GM04503 (cell line): ENCODE results near the gene TCHP.
"Not testable (repeated sequence)": the region's sequence is repeated elsewhere in the genome, so short reads cannot be mapped to it uniquely, and the experiment has no call there.

ENCODE experiments used
- DNase-seq: peaks from one replicate; pipeline ENCODE4 v3.0.0-alpha.2; 2012; ENCODE audit warnings: low read depth

TCHP gene

DNA sequence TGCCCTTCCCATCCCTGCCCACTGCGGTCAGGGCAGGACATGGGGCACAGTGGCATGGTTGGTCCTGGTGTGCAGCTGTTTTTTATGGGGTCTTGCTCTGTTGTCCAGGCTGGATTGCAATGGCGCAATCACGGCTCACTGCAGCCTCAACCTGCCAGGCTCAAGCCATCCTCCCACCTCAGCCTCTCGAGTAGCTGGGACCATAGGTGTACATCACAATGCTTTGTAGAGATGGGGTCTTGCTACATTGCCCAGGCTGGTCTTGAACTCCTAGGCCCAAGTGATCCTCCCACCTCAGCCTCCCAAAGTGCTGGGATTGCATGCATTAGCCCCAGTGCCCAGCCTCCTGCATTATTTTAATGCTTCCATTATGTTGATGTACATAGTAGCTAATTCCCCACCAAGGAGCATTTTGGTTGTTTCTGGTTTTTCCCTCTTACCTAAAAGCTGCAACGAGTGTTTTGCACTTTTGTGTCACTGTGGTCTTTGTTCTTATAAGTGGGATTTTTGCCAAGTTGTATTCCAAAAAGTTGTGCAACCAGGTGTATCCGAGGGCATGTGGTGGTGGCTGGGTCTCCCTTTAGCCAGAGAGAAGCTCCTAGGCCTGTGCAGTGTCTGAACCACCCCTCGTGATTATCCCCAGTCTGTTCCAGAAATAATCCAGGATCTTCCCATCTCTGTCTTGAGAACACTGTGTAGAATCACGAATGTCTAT is 10.3 kb downstream of the TCHP start:
- DNase-seq, result no peak

DNA sequence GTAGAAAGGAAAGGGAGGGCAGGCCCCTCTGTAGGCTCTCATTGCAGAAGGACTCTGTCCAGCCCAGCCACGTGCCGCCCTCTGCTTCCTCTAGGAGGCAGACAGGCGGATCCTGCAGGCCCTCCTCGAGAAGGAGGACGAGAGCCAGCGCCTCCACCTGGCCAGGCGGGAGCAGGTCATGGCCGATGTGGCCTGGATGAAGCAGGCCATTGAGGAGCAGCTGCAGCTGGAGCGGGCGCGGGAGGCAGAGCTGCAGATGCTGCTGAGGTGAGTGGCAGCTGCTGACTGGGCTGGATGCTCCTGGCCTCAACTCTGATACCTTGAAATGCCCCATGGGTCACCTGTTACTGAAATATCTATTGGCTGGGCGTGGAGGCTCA is 10.9 kb downstream of the TCHP start:
- DNase-seq, result no peak

DNA sequence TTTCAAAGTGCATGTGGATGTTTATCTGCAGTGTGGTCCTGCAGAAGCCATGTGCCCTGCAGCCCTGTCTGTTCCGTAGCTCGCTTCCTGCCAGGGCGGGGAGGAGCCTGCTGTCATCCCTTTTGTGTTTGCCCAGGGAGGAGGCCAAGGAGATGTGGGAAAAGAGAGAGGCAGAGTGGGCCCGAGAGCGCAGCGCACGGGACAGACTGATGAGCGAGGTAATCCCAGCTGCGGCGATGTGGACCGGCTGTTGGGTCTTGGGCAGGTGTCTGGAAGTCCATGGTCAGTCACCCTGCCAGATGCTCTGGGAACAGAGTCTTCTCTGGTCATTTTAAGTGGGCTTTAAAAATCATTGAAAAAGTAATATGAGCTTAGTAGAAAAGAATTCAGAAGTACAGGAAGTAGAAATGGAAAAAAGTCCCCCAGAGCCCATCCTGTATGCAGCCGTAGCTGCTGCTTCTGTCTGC is 12.8 kb downstream of the TCHP start:
- no peak for DNase-seq

DNA sequence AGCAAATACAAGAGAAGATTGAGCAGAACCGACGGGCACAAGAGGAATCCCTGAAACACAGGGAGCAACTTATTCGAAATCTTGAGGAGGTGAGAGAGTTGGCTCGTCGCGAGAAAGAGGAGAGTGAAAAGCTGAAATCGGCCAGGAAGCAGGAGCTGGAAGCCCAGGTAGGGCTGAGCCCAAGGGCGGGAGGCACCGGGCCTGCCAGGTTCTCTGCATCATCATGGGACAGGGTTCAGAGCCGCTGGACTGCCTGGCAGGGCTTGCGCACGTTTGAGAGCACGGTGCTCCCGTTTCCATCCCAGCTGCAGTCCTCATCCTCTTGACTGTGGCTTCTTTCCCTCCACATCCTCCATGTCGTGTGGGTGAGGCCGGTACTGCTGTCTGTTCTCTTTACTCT is 14.4 kb downstream of the TCHP start:
- DNase-seq, result no peak

DNA sequence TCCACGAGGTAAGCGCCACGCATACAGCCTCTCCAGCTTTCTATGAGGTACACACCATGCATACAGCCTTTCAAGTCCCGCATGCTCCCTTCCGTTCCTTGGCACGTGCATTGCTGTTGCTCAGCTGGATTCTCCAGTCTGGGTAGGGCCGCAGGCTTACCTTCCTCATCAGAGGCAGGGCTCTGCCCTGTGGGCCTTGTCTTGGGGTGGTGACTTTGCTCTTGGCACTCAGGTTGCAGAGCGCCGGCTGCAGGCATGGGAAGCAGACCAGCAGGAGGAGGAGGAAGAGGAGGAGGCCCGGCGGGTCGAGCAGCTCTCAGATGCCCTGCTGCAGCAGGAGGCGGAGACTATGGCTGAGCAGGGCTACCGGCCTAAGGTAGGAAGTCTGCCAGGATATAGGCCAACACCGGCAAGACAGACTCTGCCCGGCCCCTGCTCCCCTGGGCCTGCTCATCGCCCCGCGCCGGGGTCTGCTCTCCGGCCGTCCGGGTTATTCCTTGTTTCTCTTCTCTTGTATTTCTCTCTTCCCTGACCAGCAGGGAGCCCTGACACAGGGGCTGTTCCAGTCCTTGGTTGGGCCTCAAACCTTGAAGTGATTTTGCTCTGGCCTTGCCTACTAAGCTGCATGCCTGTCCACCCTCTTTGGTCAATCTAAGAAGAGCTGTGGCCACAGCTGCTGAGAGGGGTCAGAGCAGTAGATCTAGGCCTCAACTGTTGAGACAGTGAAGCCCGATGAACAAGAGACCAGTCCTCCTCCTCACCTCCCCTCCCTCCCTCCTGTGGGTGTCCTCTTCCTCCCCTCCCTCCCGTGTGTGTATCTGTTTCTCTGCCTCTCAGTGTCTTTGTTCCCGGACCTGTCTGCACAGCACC is 15.3 kb downstream of the TCHP start:
- no peak for DNase-seq

DNA sequence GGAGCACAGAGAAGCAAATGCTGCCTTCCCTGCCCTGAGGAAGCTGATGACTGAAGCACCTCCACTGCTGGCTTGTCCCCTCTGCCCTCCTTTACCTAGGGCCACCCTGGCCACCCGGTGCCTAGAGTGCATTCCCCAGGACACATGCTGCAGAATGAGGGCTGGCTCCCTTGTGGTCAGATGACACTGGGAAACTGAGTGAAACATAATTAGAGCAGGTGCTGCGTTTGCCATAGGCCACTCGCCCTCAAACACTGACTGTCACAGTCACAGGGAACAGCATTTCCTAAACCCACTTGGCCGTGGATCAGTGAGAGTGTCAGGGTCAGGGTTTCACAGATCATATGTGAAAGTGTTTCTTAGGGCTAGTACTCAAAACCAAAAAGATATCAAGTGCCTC is 16.0 kb downstream of the TCHP start:
- DNase-seq, result no peak

DNA sequence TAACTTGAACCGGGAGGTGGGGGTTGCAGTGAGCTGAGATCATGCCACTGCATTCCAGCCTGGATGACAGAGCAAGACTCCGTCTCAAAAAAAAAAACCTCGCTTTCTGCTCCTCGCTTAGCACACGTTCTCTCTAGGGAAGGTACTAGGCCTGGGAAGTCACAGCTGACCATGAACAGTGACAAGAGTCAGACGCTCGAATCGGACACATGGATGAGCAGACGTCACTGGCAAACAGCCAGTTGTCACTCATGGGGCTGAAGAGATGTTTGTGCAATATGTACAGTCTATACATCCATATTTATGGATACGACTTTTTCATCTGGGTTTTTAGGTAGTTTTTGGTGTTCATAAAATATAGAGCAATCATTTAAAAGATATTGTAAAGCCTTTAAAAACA is 19.4 kb downstream of the TCHP start:
- DNase-seq, result no peak

DNA sequence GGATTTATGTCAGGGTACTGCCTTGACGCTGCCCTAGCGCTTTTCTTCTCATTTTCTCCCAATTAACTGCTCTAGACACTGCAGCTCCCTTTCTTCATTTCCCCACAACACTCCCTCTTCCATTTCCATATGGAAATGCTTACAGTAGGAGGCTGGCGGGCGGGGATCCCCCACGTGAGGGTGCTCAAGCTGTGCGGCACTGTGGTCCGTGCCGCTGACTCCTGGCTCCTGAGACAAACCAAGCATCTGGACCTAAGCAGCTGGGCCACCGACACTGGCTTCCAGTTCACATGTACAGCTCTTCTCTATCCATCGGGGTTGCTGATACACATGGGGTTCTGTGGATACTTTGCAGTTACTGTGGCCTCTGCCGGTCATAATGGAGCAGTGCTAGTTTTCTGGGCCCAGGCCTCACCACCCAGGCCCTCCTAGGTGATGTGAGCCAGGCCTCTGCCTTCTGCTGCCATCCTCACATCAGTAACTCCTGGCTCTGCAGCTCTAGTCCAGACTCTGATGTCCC is 20.2 kb downstream of the TCHP start:
- no peak for DNase-seq

DNA sequence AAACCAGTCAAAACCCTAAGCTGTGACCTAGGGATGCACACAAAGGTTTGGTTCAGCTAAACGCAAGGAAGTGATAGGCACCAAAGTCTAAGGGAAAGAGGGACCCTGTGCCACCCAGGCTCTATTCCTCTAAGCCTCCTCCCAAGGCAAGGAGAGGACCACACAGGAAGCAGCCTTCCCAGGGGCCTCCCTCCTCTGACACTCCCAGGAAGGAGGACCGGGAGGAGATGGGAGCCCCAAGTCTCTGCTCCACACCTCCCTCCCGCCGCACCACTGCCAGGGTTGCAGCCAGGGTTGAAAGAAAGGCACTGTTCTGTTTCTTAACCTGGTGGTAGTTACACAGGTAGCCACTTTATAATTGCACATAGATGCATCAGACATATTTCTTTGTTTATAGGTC is 21.9 kb downstream of the TCHP start:
- DNase-seq, result no peak

DNA sequence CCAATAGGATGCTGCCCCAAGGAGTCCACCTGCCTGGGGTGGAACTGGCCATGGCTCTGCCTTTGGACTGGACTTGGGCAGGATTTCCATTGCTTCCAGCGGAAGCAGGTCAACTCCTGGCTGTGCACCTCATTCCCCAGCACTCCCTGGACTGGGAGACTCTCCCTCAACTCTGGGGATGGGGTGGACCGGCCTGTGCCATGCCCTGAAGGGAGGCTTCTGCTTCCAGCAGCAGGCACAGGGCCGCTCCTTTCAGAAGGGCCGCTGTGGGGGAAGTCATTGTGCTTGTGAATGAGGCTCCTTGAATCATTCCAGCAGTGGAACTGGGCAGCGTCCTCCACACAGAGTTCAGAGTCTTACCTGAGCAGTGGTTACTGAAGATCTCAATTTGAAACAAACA is 23.0 kb downstream of the TCHP start:
- DNase-seq, result no peak

DNA sequence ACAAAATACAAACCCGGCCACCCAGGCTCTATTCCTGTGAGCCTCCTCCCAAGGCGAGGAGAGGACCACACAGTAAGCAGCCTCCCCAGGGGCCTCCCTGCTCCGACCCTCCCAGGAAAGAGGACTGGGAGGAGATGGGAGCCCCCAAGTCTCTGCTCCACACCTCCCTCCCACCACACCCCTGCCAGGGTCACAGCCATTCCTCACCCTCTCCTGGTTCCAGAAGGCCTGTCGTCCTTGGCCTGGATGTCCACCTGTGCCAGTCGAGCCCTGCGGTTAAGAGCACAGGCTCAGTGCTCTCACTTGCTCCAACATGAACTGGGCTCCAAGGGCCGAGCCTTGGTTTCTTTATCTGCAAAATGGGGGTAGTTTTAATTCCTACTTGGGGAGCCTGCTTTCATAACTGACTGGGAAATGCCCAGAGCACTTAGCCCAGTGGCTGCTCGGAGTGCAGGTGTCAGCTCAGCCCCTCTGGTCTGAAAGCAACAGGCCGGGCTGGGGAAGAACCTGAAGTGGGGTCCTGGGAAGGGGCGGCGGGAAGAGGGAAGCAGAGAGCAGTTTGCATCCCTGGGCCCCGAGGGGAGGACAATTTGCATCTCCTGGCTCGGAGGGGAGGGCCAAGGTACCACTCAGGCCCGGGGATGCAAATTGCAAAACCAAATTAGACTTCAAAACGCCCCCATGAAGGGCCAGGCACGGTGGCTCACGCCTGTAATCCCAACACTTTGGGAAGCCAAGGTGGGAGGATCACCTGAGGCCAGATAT is 23.6 kb downstream of the TCHP start:
- no peak for DNase-seq

DNA sequence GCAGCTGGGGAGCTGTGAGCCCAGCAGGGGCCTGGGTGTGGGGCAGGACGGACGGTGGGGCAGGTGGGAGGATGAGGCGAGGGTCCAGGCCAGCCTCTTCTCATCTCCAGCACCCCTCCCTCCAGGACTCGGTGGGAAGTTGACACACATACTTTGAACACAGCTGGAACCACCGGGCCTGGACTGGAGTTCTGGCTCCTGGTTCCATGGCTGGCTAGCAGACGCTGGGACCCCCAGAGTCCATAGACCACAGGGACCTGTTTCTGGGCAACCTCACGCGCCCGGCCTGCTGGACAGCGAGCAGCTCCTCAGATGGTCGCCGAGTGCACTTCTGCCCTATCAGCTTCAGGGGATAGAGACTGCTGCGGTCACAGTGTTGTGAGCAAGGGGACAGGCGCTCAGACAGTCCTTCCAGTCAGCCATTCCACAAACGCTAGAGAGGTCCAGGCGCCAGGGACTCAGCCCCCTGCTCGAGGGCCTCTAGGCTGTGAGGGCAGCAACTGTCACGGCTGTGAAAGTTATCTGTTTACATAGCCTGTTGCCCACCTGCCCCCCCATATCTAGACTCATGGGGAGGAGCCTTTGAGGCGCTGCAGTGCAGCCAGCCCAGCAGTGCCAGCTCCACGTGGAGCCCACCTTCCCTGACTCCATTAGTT is 25.2 kb downstream of the TCHP start:
- DNase-seq, result no peak

DNA sequence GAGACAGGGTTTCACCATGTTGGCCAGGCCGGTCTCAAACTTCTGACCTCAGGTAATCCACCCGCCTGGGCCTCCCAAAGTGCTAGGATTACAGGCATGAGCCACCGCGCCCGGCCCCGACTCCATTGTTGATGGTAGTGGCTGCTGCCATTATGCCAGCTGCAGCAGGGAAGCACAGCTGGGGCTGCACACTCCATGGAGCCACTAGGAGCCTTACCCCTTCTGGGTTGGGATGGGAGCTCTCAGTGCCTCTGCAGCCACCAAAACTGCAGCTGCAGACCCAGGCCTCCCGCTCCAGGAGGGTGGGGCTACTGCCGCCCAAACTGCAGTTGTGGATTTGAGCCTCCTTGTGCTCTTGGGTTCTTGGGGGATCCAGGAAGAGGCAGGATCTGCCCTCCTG is 25.9 kb downstream of the TCHP start:
- no peak for DNase-seq

DNA sequence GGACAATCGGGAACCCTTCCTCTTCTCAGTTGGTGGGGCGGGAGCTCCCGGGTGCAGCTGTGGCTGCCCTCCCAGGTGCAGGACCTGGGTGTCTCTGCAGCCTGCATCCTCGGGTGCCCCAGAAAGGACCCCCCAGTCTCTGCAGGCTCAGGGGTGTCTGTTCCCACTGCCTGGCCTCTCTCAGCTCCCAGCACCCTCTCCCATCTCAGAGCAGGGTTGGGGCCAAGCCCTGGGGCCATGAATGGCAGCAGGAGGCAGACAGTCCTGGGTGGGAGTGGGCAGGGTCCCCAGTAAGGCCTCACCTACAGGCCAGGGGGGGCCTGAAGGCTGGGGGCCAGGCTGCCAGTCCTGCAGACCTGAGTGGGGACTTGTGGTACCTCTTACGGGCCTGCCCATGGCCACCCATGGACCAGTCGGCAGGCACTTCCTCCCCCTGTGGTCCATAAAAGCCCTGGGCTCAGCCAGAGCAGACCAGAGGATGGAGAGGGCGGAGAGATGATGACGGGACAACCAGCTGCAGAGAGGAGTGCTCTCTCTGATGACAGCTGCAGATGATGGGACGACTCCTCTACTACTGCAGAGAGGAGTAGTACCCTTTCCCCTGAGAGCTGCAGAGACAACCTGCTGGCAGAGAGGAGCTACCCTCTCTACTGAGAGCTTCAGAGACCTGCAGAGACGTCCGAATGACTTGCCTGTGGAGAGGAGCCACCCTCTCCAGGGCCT is 26.6 kb downstream of the TCHP start:
- no peak for DNase-seq

DNA sequence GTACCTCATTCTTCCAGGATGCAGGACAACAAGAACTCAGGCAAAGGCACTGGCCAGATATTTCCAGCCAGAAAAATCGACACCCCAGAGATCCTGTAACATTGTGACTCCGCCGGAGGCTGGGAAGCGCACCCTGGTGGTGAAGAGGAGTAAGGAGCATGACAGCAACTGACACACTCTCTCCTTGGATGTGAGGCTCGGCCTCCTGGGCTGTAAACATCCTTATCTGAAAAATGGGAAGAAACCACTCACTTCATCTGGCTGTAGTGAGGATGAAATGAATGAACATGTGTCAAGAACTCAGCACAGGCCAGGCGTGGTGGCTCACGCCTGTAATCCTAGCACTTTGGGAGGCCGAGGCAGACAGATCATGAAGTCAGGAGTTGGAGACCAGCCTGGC is 27.5 kb downstream of the TCHP start:
- no peak for DNase-seq

DNA sequence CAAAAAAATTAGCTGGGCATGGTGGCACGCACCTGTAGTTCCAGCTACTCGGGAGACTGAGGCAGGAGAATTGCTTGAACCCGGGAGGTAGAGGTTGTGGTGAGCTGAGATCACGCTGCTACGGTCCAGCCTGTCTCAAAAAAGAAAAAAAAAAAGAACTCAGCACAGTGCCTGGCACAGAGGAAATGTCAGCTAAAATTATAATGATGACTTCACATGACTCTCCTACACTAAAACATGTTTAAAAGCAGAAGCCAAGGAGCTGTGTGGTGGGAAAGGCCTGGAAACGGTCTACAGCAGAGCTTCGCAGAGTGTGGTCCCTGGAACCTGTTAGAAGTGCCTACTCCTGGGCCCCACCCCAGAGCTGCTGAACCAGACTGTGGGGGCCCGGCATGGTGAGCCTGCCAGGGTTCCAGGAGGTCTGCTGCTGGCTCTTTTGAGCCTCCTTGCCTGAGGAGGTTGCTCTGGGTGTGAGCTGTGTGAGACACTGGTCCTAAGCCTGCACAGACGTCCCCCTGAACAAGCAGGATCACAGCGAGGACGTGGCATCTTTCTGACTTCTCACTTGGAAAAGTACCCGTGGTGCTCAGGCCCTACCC is 28.1 kb downstream of the TCHP start:
- no peak for DNase-seq

DNA sequence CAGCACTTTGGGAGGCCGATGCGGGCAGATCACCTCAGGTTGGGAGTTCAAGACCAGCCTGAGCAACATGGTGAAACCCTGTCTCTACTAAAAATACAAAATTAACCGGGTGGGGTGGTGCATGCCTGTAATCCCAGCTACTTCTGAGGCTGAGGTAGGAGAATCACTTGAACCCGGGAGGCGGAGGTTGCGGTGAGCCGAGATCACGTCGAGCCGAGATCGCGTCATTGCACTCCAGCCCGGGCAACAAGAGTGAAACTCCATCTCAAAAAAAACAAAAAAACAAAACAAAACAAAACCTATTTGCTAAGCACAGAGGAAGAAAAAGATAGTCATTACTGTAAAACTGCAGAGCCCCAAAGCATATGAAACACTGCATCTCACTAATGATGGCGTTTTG is 29.3 kb downstream of the TCHP start:
- not testable (repeated sequence) for DNase-seq

DNA sequence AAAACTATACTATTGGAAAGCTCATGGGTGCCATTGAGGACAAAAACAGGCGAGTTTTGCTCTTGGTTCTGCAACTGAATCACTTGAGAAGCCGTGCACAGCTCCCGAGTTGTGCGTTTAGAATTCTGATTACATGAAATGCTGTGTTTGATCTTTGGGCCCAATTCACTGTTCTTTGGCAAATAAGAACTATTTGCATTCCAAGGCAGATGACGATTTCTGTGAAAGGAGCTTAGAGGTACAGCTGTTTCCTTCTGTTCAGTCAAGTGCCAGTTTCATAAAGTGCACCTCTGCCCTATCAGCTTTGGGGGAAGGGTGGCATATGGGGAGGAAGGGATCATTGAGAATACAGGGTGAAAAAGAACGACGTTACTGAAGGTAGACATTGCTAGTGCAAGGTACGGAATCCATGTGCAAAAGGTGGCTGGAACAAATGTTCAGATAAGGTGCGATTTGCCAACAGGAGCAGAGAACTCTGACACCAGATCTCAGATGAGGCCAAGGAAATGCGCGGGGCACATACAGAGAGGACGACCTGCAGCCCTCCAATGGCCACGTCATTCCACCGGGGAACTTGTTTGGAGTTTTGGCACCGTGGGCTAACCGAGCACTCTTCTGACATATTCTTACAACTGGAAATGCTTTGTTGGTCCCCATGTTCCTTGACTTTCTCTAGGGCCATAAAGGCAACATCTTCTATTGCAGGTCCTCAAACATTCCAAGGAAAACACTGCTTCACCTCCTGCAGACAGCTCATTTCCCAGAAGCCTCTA is 30.1 kb downstream of the TCHP start:
- DNase-seq, result no peak

DNA sequence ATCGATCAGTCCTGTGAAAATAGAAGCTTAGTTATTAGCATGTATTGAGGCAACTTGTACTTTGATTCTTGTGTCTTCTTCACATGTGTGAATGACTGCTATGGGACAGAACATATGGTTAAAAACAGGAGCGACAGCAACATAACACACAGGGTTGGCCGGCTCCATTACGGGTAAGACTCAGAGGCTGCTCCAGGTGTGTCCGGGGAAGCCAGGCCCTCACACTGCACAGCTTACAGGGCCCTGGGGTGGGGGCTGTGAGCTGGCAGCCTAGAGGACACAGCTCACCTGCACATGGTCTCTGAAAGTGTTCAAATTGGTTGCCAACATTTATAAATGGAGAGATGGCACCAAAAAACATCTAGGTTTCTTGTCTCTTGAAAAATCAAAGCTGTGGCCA is 31.1 kb downstream of the TCHP start:
- DNase-seq, result no peak

DNA sequence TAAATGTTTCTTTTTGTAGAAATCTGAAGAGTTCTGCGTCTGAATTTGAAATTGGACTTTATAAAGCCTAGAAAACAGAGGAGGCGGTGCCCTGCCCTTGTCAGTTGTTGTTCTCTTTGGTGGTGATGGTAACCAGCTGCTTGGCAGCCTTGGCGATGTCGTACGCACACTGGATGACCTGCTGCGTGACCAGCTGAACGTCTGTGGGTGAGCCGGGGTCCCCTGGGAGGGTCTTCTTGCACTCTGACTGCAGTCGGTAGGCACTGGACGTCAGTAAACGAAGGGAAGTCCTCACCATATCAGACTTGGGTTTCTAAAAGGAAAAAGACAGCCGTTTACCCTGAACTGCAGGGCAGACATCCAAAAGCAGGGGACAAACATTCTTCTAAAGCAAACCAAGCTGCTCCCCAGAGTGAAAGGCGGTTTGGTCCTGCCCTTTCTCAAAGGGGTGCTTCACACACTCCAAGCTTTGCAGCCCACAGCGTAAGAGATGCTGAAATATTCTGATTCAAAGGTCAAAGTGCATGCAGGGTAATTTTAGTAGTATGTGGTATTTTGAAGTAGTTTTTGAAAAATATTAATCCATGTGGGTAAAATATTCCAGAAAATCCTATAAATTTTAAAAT is 32.9 kb downstream of the TCHP start:
- DNase-seq, result no peak
